Activated CD4-positive, CD25-positive, alpha-beta regulatory T cell treated with anti-CD3 and anti-CD28 coated beads, Interleukin-2, amount 50 U/mL, for 16 hours (primary cell): Measurements from ENCODE around the gene LTBP2.
"Not testable (repeated sequence)": the region's sequence is repeated elsewhere in the genome, so short reads cannot be mapped to it uniquely, and the experiment has no call there.

Source experiments
- DNase-seq: peaks from one replicate; pipeline ENCODE4 v3.0.0-alpha.2; 2020; ENCODE audit warnings: low read depth, low spot score

LTBP2 gene

DNA sequence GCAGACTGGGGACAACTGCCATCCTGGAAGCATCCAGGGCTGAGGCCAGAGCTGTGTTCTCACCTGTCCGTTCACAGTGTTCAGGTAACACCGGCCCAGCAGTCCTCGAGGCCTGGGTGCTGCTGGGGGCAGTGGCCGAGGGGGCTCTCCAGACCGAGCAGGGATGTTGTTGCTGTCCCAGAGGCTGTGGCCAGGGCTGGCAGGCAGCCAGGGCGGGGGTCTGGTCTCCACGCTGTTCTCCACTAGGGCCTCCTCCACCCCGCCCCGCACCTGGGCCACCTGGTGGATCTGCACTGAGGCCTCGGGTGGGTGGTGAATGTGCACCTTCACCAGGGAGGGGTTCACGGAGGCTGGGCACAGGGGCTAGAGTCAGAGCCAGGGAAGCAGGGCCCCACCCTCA, 61.0 kb downstream of the LTBP2 start:
- DNase-seq = no peak

- no peak for DNase-seq
These were observed 62.0 kb downstream of the LTBP2 start for GRCh38 chr14:74550071-74550470.

- DNase-seq = no peak
These were observed 62.4 kb downstream of the LTBP2 start for GRCh38 chr14:74549588-74549987.

- DNase-seq = no peak
These were observed 63.2 kb downstream of the LTBP2 start for GRCh38 chr14:74548881-74549280.

DNA sequence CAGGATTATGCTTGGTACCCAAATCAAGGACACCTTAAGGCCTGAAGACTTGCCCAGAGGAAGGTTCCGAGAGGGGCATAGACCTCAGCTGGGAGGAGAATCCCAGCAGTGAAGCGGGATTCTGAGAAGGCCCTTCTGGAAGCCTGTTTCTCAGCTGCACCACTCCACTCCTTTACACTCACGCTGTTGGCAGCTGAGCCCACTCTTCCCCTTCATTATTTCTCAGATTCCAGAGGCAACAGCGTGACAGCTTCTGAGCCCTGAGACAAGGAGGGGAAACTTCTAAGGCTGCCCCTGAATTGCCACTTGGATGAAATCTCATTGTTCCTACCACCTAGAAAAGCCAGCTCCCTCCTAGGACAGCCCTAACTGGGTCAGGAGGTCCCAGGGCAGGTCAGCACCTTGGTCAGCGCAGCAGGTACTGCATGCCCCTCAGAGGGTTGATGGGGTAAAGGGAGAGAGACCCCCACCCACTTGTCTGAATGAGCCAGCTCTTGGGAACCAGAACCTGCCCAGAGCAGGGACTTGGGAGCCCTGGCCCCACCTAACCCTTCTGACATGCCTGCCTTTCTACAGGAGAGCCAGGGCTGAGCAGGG, 64.6 kb downstream of the LTBP2 start:
- DNase-seq = no peak

- no peak for DNase-seq
These were observed 65.6 kb downstream of the LTBP2 start for GRCh38 chr14:74546416-74546815.

DNA sequence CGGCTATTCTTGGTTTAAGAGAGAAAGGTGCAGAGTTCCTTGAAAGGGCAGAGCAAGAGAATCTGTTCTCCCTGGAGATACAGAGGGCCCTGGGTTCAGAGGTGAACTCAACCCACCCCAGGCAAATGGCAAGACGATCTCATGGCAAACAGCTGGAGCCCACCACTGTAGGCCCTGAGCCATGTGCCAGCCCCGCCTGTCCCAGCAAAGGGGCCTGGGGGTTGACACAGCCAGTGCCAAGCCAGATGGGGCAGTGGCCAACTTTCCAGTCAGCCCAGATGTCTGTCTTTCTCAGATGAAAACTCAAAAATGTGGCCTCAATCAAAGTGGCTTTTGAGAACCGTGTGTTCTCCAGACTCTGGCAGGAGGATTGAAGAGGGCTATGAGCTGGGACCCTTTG, 66.7 kb downstream of the LTBP2 start:
- no peak for DNase-seq

DNA sequence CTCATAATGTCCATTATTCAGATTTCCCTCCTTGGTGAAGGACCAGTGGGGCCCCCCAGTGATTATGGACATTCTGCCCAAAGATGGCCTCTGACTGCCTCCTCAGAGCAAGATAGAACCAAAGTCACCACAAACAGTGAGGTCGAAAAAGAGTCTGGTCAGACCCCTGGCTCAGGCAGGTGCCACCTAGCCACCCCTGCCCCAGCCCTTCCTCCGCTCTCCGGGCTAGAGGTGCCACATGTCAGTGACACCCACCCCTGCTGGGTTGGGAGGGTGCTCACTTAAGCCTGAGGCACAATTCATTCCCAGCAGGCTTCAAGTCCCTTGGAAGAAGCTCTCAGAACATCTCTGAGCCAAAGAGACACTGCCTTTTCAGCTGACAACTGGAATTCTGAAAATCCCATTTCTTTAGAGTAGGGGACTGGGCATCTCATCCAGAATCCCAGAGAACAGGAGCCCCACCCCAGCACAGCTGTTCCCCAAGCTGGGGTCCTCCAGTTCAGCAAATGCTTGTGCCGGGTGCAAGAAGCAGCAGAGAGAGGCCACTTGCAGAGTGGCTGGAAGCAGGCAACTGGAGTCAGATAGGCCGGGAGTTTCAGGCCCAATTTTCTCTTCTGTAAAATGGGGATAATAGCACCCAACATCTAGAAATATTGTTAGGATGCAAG, 68.1 kb downstream of the LTBP2 start:
- no peak for DNase-seq

DNA sequence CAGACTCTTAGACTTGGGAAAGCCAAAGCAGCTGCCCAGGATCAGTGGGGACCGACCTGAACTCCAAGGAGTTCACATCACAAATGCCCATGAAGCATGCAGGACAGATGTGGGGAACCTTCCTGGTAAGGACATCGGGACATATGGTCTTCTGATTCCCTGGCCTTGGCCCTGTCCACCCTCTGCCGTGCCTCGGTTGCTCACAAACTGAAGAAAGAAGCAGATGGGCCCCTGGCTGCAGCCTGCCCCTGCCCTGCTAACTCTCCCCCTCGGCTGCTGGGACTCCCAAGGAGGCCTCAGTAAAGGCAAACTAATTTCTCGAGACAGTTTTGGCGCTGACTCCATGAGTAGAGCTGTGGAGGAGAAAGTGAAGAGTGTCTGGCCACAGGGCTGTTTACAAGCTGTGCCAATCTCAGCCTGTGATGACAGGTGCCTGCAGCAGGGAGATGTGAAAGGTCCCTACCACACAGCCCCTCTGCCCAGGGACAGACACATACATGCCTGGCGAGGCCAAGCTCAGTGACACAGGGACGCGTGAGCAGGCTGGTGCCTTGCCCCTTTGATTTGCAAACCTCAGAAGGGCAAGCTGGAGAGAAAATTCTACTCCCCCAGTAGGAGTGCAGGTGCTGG, 69.9 kb downstream of the LTBP2 start:
- no peak for DNase-seq

GRCh38 chr14:74541225-74541624, 70.8 kb downstream of the LTBP2 start:
- no peak for DNase-seq

- no peak for DNase-seq
These were observed 72.5 kb downstream of the LTBP2 start for GRCh38 chr14:74539503-74539902.

GRCh38 chr14:74538411-74539391, 73.3 kb downstream of the LTBP2 start:
- no peak for DNase-seq

GRCh38 chr14:74536336-74536735, 75.7 kb downstream of the LTBP2 start:
- not testable (repeated sequence) for DNase-seq

- DNase-seq = no peak
These were observed 76.2 kb downstream of the LTBP2 start for GRCh38 chr14:74535756-74536325.

- no peak for DNase-seq
These were observed 78.5 kb downstream of the LTBP2 start for GRCh38 chr14:74533576-74533975.

GRCh38 chr14:74532246-74532645, 79.8 kb downstream of the LTBP2 start:
- DNase-seq = no peak

- DNase-seq = no peak
These were observed 80.6 kb downstream of the LTBP2 start for GRCh38 chr14:74531467-74531866.

DNA sequence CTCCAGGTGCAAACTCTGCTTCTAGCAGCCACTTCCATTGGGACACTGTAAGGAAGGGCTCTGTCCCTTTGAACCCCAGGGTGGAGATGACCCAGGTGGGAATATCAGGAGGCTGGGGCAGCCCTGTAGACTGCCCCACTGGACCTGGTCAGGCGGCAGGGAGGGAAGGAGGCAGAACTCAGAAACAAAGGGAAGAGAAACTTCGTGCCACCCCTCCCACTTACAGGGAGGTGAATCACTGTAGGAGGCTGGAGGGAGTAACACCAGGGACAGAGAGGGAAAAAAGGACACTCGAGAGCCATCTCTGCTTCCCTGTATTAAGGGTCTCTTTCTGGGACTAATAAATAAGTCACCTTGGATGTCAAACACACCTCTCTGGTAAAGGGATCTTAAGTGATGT, 81.0 kb downstream of the LTBP2 start:
- no peak for DNase-seq

GRCh38 chr14:74528886-74529285, 83.2 kb downstream of the LTBP2 start:
- DNase-seq = no peak

DNA sequence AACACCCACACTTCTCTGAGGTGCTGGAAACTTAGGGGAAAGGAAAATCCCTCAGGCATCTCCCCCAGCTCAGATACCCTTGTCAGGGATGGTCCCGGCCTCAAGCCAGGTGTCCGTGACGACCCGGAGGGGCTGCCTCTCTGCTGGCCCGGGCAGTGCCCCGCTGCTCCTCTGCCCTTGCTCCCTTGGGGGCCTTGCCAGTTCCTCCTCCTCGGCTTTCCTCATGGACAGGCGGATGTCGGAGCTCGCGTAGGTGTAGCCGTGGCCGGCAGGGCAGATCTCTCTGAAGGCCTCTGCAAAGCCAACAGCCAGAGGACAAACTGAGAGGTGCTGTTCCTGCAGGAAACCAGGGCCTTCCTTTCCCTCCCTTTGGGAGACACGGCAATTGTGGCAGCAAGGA, 83.6 kb downstream of the LTBP2 start:
- DNase-seq = no peak

- no peak for DNase-seq
These were observed 84.2 kb downstream of the LTBP2 start for GRCh38 chr14:74527736-74528280.
